GM18508 (cell line): ENCODE measurements around the gene RAB5B.

Source experiments
- ATAC-seq: cut with Tn5 transposase; IDR thresholded peaks from one replicate; pipeline ENCODE4 v1.9.1; 2021; ENCODE audit warnings: moderate number of reproducible peaks; ENCODE audit not compliant: insufficient read depth, unreplicated experiment

Gene RAB5B

DNA sequence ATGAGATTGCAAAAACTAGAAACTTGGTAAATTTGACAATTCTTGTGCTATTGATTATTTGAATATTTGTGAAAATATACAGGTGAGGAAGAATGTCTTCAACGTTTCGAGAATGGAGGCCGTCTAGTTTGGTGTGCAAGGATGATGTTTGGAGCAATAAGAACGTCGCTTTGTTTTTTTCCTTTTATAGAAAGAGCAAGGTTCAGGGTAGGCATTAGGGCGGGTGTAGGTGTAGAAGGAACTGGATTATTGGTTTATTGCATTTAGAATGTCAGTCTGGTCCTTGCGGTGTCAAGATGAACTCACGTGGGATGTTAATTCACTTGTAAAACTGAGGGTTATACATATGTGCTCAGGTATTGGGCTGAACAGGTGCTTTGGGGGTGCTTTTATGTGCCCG is 69.0 kb downstream of the RAB5B start:
- no peak for ATAC-seq
